Measurements from ENCODE around the gene LAMC2. TPM values are rescaled to one million over a fixed set of nuclear protein-coding genes. Genes with fewer than 3 reads are reported as not detected.
A peak's percentile ranks its signal among the peaks of the same experiment; 100 is the strongest.

Gene LAMC2
- total RNA-seq, 1 donor from 2014 or later, result 13.3 TPM

GRCh38 chr1:183236158-183236725, 50.2 kb downstream of the LAMC2 start:
- Histone ChIP-seq H3K27ac (peak overlapping the region; percentile 87), H3K27me3 (no peaks in the 10 kb centered on the region), H3K4me1 (peaks cover 23% of the 10 kb centered on the region), H3K9me3 (no peaks in the 10 kb centered on the region), H3K36me3 (no peaks in the 10 kb centered on the region), H3K4me3 (no peak overlapping the region)
- peak in 1 of 2 donors; percentile 67 for DNase-seq (ENCODE audit: extremely low spot score in 2 of 2)
- intact Hi-C loops (cut with DNase I), result loop anchor here (10.0 kb wide), 1 partner anchor 271 kb away; no protein-coding TSS in a partner anchor
- no peak for TF ChIP-seq CTCF (IDR thresholded peaks at IDR 0.05)
- TF ChIP-seq POLR2A (IDR thresholded peaks at IDR 0.05), result no peak
- no peak for TF ChIP-seq POLR2AphosphoS5 (IDR thresholded peaks at IDR 0.05; ENCODE audit: insufficient read depth in 1 of 2, low read depth in 1 of 2)

- H3K9me3 ChIP-seq, result no peaks in the 10 kb centered on the region
- H3K27me3 ChIP-seq, result no peaks in the 10 kb centered on the region
- no peak for DNase-seq (ENCODE audit: extremely low spot score in 2 of 2)
- H3K27ac ChIP-seq, result no peak overlapping the region
- TF ChIP-seq POLR2A (IDR thresholded peaks at IDR 0.05) (no peak), POLR2AphosphoS5 (IDR thresholded peaks at IDR 0.05; ENCODE audit: insufficient read depth in 1 of 2, low read depth in 1 of 2) (no peak), CTCF (IDR thresholded peaks at IDR 0.05) (no peak)
- H3K36me3 ChIP-seq, result no peaks in the 10 kb centered on the region
- peaks cover 27% of the 10 kb centered on the region for H3K4me1 ChIP-seq
- intact Hi-C loops (cut with DNase I), result loop anchor here (10.0 kb wide), 1 partner anchor 272 kb away; no protein-coding TSS in a partner anchor
- H3K4me3 ChIP-seq, result no peak overlapping the region
Measured at GRCh38 chr1:183237046-183237445, 51.0 kb downstream of the LAMC2 start.

GRCh38 chr1:183238071-183238470, 52.0 kb downstream of the LAMC2 start:
- H3K4me3 ChIP-seq, result no peak overlapping the region
- no peak overlapping the region for H3K27ac ChIP-seq
- H3K9me3 ChIP-seq, result no peaks in the 10 kb centered on the region
- no peak for DNase-seq (ENCODE audit: extremely low spot score in 2 of 2)
- H3K36me3 ChIP-seq, result no peaks in the 10 kb centered on the region
- peaks cover 27% of the 10 kb centered on the region for H3K4me1 ChIP-seq
- H3K27me3 ChIP-seq, result no peaks in the 10 kb centered on the region
- intact Hi-C loops (cut with DNase I), result loop anchor here (10.0 kb wide), 1 partner anchor 273 kb away; no protein-coding TSS in a partner anchor
- no peak for TF ChIP-seq POLR2AphosphoS5 (IDR thresholded peaks at IDR 0.05; ENCODE audit: insufficient read depth in 1 of 2, low read depth in 1 of 2)
- no peak for TF ChIP-seq POLR2A (IDR thresholded peaks at IDR 0.05)
- TF ChIP-seq CTCF (IDR thresholded peaks at IDR 0.05), result no peak

- intact Hi-C loops (cut with DNase I), result loop anchor here (10.0 kb wide), 1 partner anchor 274 kb away; no protein-coding TSS in a partner anchor
- Histone ChIP-seq H3K36me3 (no peaks in the 10 kb centered on the region), H3K4me1 (peaks cover 16% of the 10 kb centered on the region), H3K27me3 (no peaks in the 10 kb centered on the region), H3K27ac (peak overlapping the region; percentile 72), H3K9me3 (no peaks in the 10 kb centered on the region), H3K4me3 (no peak overlapping the region)
- TF ChIP-seq CTCF (IDR thresholded peaks at IDR 0.05) (no peak), POLR2AphosphoS5 (IDR thresholded peaks at IDR 0.05; ENCODE audit: insufficient read depth in 1 of 2, low read depth in 1 of 2) (no peak), POLR2A (IDR thresholded peaks at IDR 0.05) (no peak)
- DNase-seq (ENCODE audit: extremely low spot score in 2 of 2), result no peak
Measured at GRCh38 chr1:183239220-183239742, 53.2 kb downstream of the LAMC2 start.

All from vagina (tissue), 2 donors.